Measurements from ENCODE around the gene PSMD6. TPM values are rescaled to one million over a fixed set of nuclear protein-coding genes. Genes with fewer than 3 reads are reported as not detected.

PSMD6 gene
- total and polyA plus RNA-seq, 2 donors from 2014 or later = 62.7 to 78.0 TPM

- H3K9me3 ChIP-seq (ENCODE audit: control insufficient read depth in 2 of 3, insufficient read depth in 1 of 3, low read length in 3 of 3) = no peaks in the 10 kb centered on the region
- H3K9ac ChIP-seq (ENCODE audit: low read length in 3 of 3) = no peak overlapping the region
- intact Hi-C loops (cut with DNase I) = no loop called here
- no peak for TF ChIP-seq CTCF (IDR thresholded peaks at IDR 0.05; ENCODE audit: borderline replicate concordance, extremely low read depth, insufficient read depth)
- H3K36me3 ChIP-seq (ENCODE audit: control insufficient read depth in 2 of 3, insufficient read depth in 3 of 3, low read length in 3 of 3) = no peaks in the 10 kb centered on the region
- no peak for DNase-seq
- no peak overlapping the region for H3K4me3 ChIP-seq (ENCODE audit: low read length in 3 of 3)
- FAIRE-seq = no peak
- H3K27ac ChIP-seq (ENCODE audit: low read depth in 2 of 2, low read length in 2 of 2) = no peak overlapping the region
- peaks cover 0 to 44% (median 25%) of the 10 kb centered on the region in 3 donors for H3K4me1 ChIP-seq (ENCODE audit: control insufficient read depth in 2 of 3, insufficient read depth in 2 of 3, low read depth in 1 of 3, low read length in 3 of 3)
- no peaks in the 10 kb centered on the region for H3K27me3 ChIP-seq (ENCODE audit: control insufficient read depth, insufficient read depth, low read length)
Observed at GRCh38 chr3:63974451-63974850, 48.8 kb downstream of the PSMD6 start.

DNA sequence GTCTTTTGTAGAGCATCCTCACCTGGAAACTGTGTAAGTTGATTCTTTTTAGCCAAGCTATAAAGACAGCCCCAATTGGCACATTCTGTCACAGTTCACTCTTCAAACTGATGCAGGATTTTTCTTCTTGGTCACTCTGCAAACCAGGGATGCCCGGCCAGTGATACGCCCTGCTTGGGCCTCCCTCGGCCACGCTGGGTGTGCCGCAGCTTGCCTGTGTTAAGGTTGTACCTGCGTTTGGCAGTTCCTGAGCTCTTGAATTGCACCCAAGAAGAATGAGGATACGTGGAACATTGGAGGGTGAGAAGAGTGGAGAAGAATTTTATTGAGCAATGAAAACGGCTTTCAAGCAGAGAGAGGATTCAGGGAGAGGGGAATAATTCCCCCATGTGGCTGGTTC lies 49.9 kb downstream of the PSMD6 start:
- H3K36me3 ChIP-seq (ENCODE audit: control insufficient read depth in 2 of 3, insufficient read depth in 3 of 3, low read length in 3 of 3) = no peaks in the 10 kb centered on the region
- no peak overlapping the region for H3K4me3 ChIP-seq (ENCODE audit: low read length in 3 of 3)
- H3K4me1 ChIP-seq (ENCODE audit: control insufficient read depth in 2 of 3, insufficient read depth in 2 of 3, low read depth in 1 of 3, low read length in 3 of 3) = peaks cover 2 to 43% (median 28%) of the 10 kb centered on the region in 3 donors
- no peak overlapping the region for H3K9ac ChIP-seq (ENCODE audit: low read length in 3 of 3)
- no peak for TF ChIP-seq CTCF (IDR thresholded peaks at IDR 0.05; ENCODE audit: borderline replicate concordance, extremely low read depth, insufficient read depth)
- FAIRE-seq (no peak), DNase-seq (no peak)
- no peaks in the 10 kb centered on the region for H3K27me3 ChIP-seq (ENCODE audit: control insufficient read depth, insufficient read depth, low read length)
- no peak overlapping the region for H3K27ac ChIP-seq (ENCODE audit: low read depth in 2 of 2, low read length in 2 of 2)
- intact Hi-C loops (cut with DNase I) = no loop called here
- no peaks in the 10 kb centered on the region for H3K9me3 ChIP-seq (ENCODE audit: control insufficient read depth in 2 of 3, insufficient read depth in 1 of 3, low read length in 3 of 3)

GRCh38 chr3:63972987-63973386 lies 50.3 kb downstream of the PSMD6 start:
- Histone ChIP-seq H3K4me3 (ENCODE audit: low read length in 3 of 3) (no peak overlapping the region), H3K9me3 (ENCODE audit: control insufficient read depth in 2 of 3, insufficient read depth in 1 of 3, low read length in 3 of 3) (no peaks in the 10 kb centered on the region), H3K27ac (ENCODE audit: low read depth in 2 of 2, low read length in 2 of 2) (no peak overlapping the region), H3K4me1 (ENCODE audit: control insufficient read depth in 2 of 3, insufficient read depth in 2 of 3, low read depth in 1 of 3, low read length in 3 of 3) (peaks cover 6 to 40% (median 29%) of the 10 kb centered on the region in 3 donors), H3K9ac (ENCODE audit: low read length in 3 of 3) (no peak overlapping the region), H3K36me3 (ENCODE audit: control insufficient read depth in 2 of 3, insufficient read depth in 3 of 3, low read length in 3 of 3) (no peaks in the 10 kb centered on the region), H3K27me3 (ENCODE audit: control insufficient read depth, insufficient read depth, low read length) (no peaks in the 10 kb centered on the region)
- DNase-seq = no peak
- intact Hi-C loops (cut with DNase I) = no loop called here
- no peak for TF ChIP-seq CTCF (IDR thresholded peaks at IDR 0.05; ENCODE audit: borderline replicate concordance, extremely low read depth, insufficient read depth)
- no peak for FAIRE-seq

DNA sequence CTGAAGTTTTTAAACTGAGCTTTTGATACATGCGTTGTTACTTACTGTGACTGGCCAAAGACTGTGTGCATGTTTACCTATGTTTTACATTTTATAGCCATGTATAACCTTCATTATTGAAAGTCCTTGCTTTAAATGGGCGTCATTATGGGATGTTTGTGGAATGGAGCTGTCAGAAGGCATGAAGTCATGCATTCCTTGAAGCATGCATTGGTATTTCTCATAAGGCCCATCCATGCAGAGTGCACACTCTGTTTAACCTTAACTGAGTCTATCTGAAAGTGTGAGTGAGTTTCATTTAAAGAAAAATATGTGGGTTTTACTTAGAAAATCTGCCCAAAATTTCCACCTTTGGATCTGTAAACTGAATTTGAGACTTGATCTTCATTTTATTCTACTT lies 51.1 kb downstream of the PSMD6 start:
- Histone ChIP-seq H3K4me3 (ENCODE audit: low read length in 3 of 3) (no peak overlapping the region), H3K9ac (ENCODE audit: low read length in 3 of 3) (no peak overlapping the region), H3K27me3 (ENCODE audit: control insufficient read depth, insufficient read depth, low read length) (no peaks in the 10 kb centered on the region), H3K9me3 (ENCODE audit: control insufficient read depth in 2 of 3, insufficient read depth in 1 of 3, low read length in 3 of 3) (no peaks in the 10 kb centered on the region), H3K36me3 (ENCODE audit: control insufficient read depth in 2 of 3, insufficient read depth in 3 of 3, low read length in 3 of 3) (no peaks in the 10 kb centered on the region), H3K27ac (ENCODE audit: low read depth in 2 of 2, low read length in 2 of 2) (no peak overlapping the region), H3K4me1 (ENCODE audit: control insufficient read depth in 2 of 3, insufficient read depth in 2 of 3, low read depth in 1 of 3, low read length in 3 of 3) (peaks cover 9 to 42% (median 33%) of the 10 kb centered on the region in 3 donors)
- DNase-seq (peak in 1 of 5 donors; percentile 42), FAIRE-seq (no peak)
- TF ChIP-seq CTCF (IDR thresholded peaks at IDR 0.05; ENCODE audit: borderline replicate concordance, extremely low read depth, insufficient read depth) = no peak
- intact Hi-C loops (cut with DNase I) = no loop called here
